Breast epithelium (tissue), 3 donors: Measurements from ENCODE around the gene PTPN18.

Source experiments
- CTCF ChIP-seq, 3 donors: fragments of 450-650 bp; IDR thresholded peaks; one replicate each; pipeline ENCODE4 v1.5.1; 2016 to 2017; ENCODE audit warnings: antibody characterized with exemption in 3 of 3, mild to moderate bottlenecking in 3 of 3, moderate library complexity in 3 of 3
- POLR2A ChIP-seq: fragments of 450-650 bp; IDR thresholded peaks from one replicate; pipeline ENCODE4 v1.6.1; 2016; ENCODE audit warnings: antibody characterized with exemption, mild to moderate bottlenecking, moderate library complexity
- POLR2AphosphoS5 ChIP-seq, 3 donors: sonication (generic); formaldehyde crosslinking; IDR thresholded peaks; one replicate each; pipeline ENCODE4 v1.6.1; 2017; ENCODE audit warnings: antibody characterized with exemption in 3 of 3

GRCh38 chr2:130338793-130339345 is 17.0 kb upstream of the PTPN18 start:
- TF ChIP-seq POLR2AphosphoS5 (IDR thresholded peaks at IDR 0.05) (no peak), CTCF (IDR thresholded peaks at IDR 0.05) (no peak), POLR2A (no peak)
